NCI-H446 (cell line): ENCODE measurements around the gene NOS1.
"Not testable (repeated sequence)": the region's sequence is repeated elsewhere in the genome, so short reads cannot be mapped to it uniquely, and the experiment has no call there.

Experiments
- DNase-seq, 2 experiments: peaks; one replicate each; lab custom pipeline; 2025; lab: John Stamatoyannopoulos, UW

Gene NOS1

GRCh38 chr12:117361347-117361751 is at the start of gene NOS1:
NOS1 (minus strand) TSS chr12:117361626; CDS start chr12:117331069, 30,557 bp downstream.
- DNase-seq: no peak

GRCh38 chr12:117409286-117409685 is 47.9 kb upstream of the NOS1 start:
- no peak for DNase-seq

- no peak for DNase-seq
Observed at GRCh38 chr12:117408161-117408791, 46.9 kb upstream of the NOS1 start.

GRCh38 chr12:117404940-117405339 is 43.5 kb upstream of the NOS1 start:
- DNase-seq: no peak

- no peak for DNase-seq
Observed at GRCh38 chr12:117404203-117404853, 42.9 kb upstream of the NOS1 start.

GRCh38 chr12:117403586-117404139 is 42.2 kb upstream of the NOS1 start:
- no peak for DNase-seq

GRCh38 chr12:117402363-117402762 is 40.9 kb upstream of the NOS1 start:
- DNase-seq: no peak

GRCh38 chr12:117400912-117401311 is 39.5 kb upstream of the NOS1 start:
- DNase-seq: no peak

- DNase-seq: not testable (repeated sequence)
Observed at GRCh38 chr12:117398482-117398881, 37.1 kb upstream of the NOS1 start.

- no peak for DNase-seq
Observed at GRCh38 chr12:117395766-117396165, 34.3 kb upstream of the NOS1 start.

- no peak for DNase-seq
Observed at GRCh38 chr12:117394491-117394890, 33.1 kb upstream of the NOS1 start.

- DNase-seq: no peak
Observed at GRCh38 chr12:117393656-117394055, 32.2 kb upstream of the NOS1 start.

GRCh38 chr12:117390866-117391265 is 29.4 kb upstream of the NOS1 start:
- no peak for DNase-seq

GRCh38 chr12:117388951-117389446 is 27.6 kb upstream of the NOS1 start:
- DNase-seq: no peak

- DNase-seq: no peak
Observed at GRCh38 chr12:117387832-117388231, 26.4 kb upstream of the NOS1 start.

GRCh38 chr12:117384735-117385134 is 23.3 kb upstream of the NOS1 start:
- no peak for DNase-seq

- no peak for DNase-seq
Observed at GRCh38 chr12:117380083-117380482, 18.7 kb upstream of the NOS1 start.

- DNase-seq: no peak
Observed at GRCh38 chr12:117377758-117378157, 16.3 kb upstream of the NOS1 start.

GRCh38 chr12:117370588-117370987 is 9.2 kb upstream of the NOS1 start:
- no peak for DNase-seq

- DNase-seq: not testable (repeated sequence)
Observed at GRCh38 chr12:117370000-117370399, 8.6 kb upstream of the NOS1 start.

- peak; percentile 31 to 74 for DNase-seq
Observed at GRCh38 chr12:117367006-117367638, 5.7 kb upstream of the NOS1 start.

- no peak for DNase-seq
Observed at GRCh38 chr12:117365049-117365616, 3.7 kb upstream of the NOS1 start.
